SK-N-SH treated with all-trans-retinoic acid at 6 μM for 48 hours (cell line): ENCODE data around the gene CIB1.

Source experiments
- ATAC-seq: fragments of 200-7000 bp; cut with Tn5 transposase; 3 replicates; pipeline ENCODE4 v1.9.1; 2020; ENCODE audit warnings: mild to moderate bottlenecking, moderate library complexity
- ARNTL ChIP-seq: fragments of 450-650 bp; formaldehyde crosslinking; IDR thresholded peaks from 2 replicates; pipeline ENCODE4 v1.5.0; 2020; ENCODE audit warnings: low read depth, mild to moderate bottlenecking, moderate library complexity, borderline replicate concordance
- BACH2 ChIP-seq: fragments of 250-450 bp; sonication (Bioruptor Pico); IDR thresholded peaks from 2 replicates; pipeline ENCODE4 v1.9.0; 2021; ENCODE audit warnings: mild to moderate bottlenecking, borderline replicate concordance
- CREB5 ChIP-seq: fragments of 250-450 bp; sonication (Bioruptor Pico); IDR thresholded peaks from 2 replicates; pipeline ENCODE4 v1.5.1; 2020; ENCODE audit warnings: low read depth, mild to moderate bottlenecking, moderate library complexity
- CSDC2 ChIP-seq: fragments of 250-450 bp; sonication (Bioruptor Pico); IDR thresholded peaks from 2 replicates; pipeline ENCODE4 v1.5.0; 2020; ENCODE audit warnings: mild to moderate bottlenecking, moderate library complexity
- CSRNP3 ChIP-seq: fragments of 250-450 bp; sonication (Bioruptor Pico); IDR thresholded peaks from 2 replicates; pipeline ENCODE4 v1.5.1; 2021; ENCODE audit warnings: mild to moderate bottlenecking, moderate library complexity
- ESRRG ChIP-seq: fragments of 250-450 bp; sonication (Bioruptor Pico); IDR thresholded peaks from 2 replicates; pipeline ENCODE4 v1.6.1; 2021; ENCODE audit warnings: mild to moderate bottlenecking
- GLIS3 ChIP-seq: fragments of 250-450 bp; sonication (Bioruptor Pico); IDR thresholded peaks from 2 replicates; pipeline ENCODE4 v1.5.0; 2020; ENCODE audit warnings: mild to moderate bottlenecking, moderate library complexity
- ISL1 ChIP-seq: fragments of 250-450 bp; sonication (Bioruptor Pico); IDR thresholded peaks from 2 replicates; pipeline ENCODE4 v2.1.2; 2022; ENCODE audit warnings: mild to moderate bottlenecking, moderate library complexity
- OSR1 ChIP-seq: fragments of 250-450 bp; sonication (Bioruptor Pico); IDR thresholded peaks from 2 replicates; pipeline ENCODE4 v1.8.0; 2022; ENCODE audit warnings: moderate library complexity, mild to moderate bottlenecking, inconsistent platforms
- PATZ1 ChIP-seq: fragments of 250-450 bp; sonication (Bioruptor Pico); IDR thresholded peaks from 2 replicates; pipeline ENCODE4 v1.8.0; 2020; ENCODE audit warnings: mild to moderate bottlenecking, moderate library complexity, borderline replicate concordance
- POU6F1 ChIP-seq: fragments of 250-450 bp; sonication (Bioruptor Pico); IDR thresholded peaks from 2 replicates; pipeline ENCODE4 v1.8.0; 2021; ENCODE audit warnings: low read depth, mild to moderate bottlenecking, moderate library complexity, borderline replicate concordance
- RARB ChIP-seq: fragments of 250-450 bp; sonication (Bioruptor Pico); IDR thresholded peaks from 2 replicates; pipeline ENCODE4 v1.8.0; 2021; ENCODE audit warnings: mild to moderate bottlenecking, moderate library complexity
- SNAI2 ChIP-seq: fragments of 250-450 bp; sonication (Bioruptor Pico); IDR thresholded peaks from 2 replicates; pipeline ENCODE4 v1.5.0; 2020; ENCODE audit warnings: mild to moderate bottlenecking, moderate library complexity
- TCF4 ChIP-seq: fragments of 250-450 bp; sonication (Bioruptor Pico); IDR thresholded peaks from 2 replicates; pipeline ENCODE4 v1.8.0; 2021; ENCODE audit warnings: mild to moderate bottlenecking, moderate library complexity, borderline replicate concordance
- TOX ChIP-seq: fragments of 250-450 bp; sonication (Bioruptor Pico); IDR thresholded peaks from 2 replicates; pipeline ENCODE4 v1.8.0; 2021; ENCODE audit warnings: mild to moderate bottlenecking, moderate library complexity, borderline replicate concordance
- TSHZ2 ChIP-seq: fragments of 250-450 bp; sonication (Bioruptor Pico); IDR thresholded peaks from 2 replicates; pipeline ENCODE4 v1.5.0; 2020; ENCODE audit warnings: mild to moderate bottlenecking, moderate library complexity
- ZC3H10 ChIP-seq: fragments of 250-450 bp; sonication (Bioruptor Pico); IDR thresholded peaks from 2 replicates; pipeline ENCODE4 v1.5.1; 2021; ENCODE audit warnings: mild to moderate bottlenecking, moderate library complexity
- ZFP30 ChIP-seq: fragments of 450-650 bp; formaldehyde crosslinking; IDR thresholded peaks from 2 replicates; pipeline ENCODE4 v1.5.0; 2022; ENCODE audit warnings: mild to moderate bottlenecking, moderate library complexity
- ZNF565 ChIP-seq: fragments of 450-650 bp; formaldehyde crosslinking; conservative IDR thresholded peaks from 2 replicates; pipeline ENCODE4 v1.5.0; 2020; ENCODE audit warnings: low read depth, mild to moderate bottlenecking, moderate library complexity
- ZNF70 ChIP-seq: fragments of 450-650 bp; formaldehyde crosslinking; IDR thresholded peaks from 2 replicates; pipeline ENCODE4 v1.5.0; 2020; ENCODE audit warnings: mild to moderate bottlenecking, moderate library complexity
- ZNF8 ChIP-seq: fragments of 450-650 bp; formaldehyde crosslinking; IDR thresholded peaks from 2 replicates; pipeline ENCODE4 v1.5.0; 2020; ENCODE audit warnings: mild to moderate bottlenecking, moderate library complexity

The CIB1 gene

DNA sequence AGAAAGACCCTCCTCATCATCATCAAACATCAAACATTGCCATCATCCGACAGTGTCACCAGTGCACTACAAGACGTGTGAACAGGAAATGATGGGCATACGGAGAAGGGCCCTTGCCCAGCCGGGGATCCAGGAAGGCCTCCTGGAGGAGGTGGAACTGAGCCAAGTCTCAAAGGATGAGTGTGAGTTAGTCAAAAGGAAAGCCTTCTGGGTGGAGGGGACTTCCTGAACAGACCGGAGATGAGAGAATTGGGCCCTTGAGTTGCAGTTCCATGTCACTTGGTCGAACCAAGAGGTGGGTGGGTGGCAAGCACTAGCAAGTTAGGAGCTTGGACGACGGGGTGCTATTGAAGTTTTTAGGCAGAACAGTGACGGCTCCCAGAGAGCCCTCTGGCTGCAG is 24.1 kb downstream of the CIB1 start:
- ATAC-seq = no peak

GRCh38 chr15:90208356-90208755 is 25.4 kb downstream of the CIB1 start:
- ATAC-seq = no peak
- no peak for TF ChIP-seq RARB (CRISPR knock-in tag)
- TF ChIP-seq CSRNP3 (CRISPR knock-in tag) = no peak
- TF ChIP-seq TOX (CRISPR knock-in tag) = no peak
- TF ChIP-seq TSHZ2 (CRISPR knock-in tag) = no peak
- no peak for TF ChIP-seq ESRRG (CRISPR knock-in tag)
- no peak for TF ChIP-seq PATZ1 (CRISPR knock-in tag)
- TF ChIP-seq SNAI2 = no peak
- TF ChIP-seq BACH2 (CRISPR knock-in tag) = no peak
- no peak for TF ChIP-seq ARNTL (CRISPR knock-in tag)
- TF ChIP-seq ISL1 (CRISPR knock-in tag) = no peak
- TF ChIP-seq GLIS3 (CRISPR knock-in tag) = no peak
- no peak for TF ChIP-seq ZNF565 (CRISPR knock-in tag)
- no peak for TF ChIP-seq CSDC2 (CRISPR knock-in tag)
- TF ChIP-seq OSR1 (CRISPR knock-in tag) = no peak
- no peak for TF ChIP-seq CREB5 (CRISPR knock-in tag)
- no peak for TF ChIP-seq ZFP30 (CRISPR knock-in tag)
- no peak for TF ChIP-seq ZNF8 (CRISPR knock-in tag)
- TF ChIP-seq POU6F1 (CRISPR knock-in tag) = no peak

More for the DNA sequence above, 24.1 kb downstream of the CIB1 start:
- no peak for TF ChIP-seq TOX (CRISPR knock-in tag)
- no peak for TF ChIP-seq ZC3H10 (CRISPR knock-in tag)
- TF ChIP-seq BACH2 (CRISPR knock-in tag) = no peak
- TF ChIP-seq CSDC2 (CRISPR knock-in tag) = no peak
- TF ChIP-seq GLIS3 (CRISPR knock-in tag) = no peak
- no peak for TF ChIP-seq ESRRG (CRISPR knock-in tag)
- TF ChIP-seq TSHZ2 (CRISPR knock-in tag) = no peak
- TF ChIP-seq ZNF70 (CRISPR knock-in tag) = no peak
- TF ChIP-seq TCF4 = no peak
- TF ChIP-seq ZFP30 (CRISPR knock-in tag) = no peak
